HG02884 (cell line): Measurements from ENCODE around the gene KCNJ1.

Source experiments
- ATAC-seq: cut with Tn5 transposase; IDR thresholded peaks from one replicate; pipeline ENCODE4 v1.9.1; 2021; ENCODE audit warnings: mild to moderate bottlenecking, moderate library complexity; ENCODE audit not compliant: unreplicated experiment

The KCNJ1 gene

GRCh38 chr11:128884703-128885338 is 17.7 kb upstream of the KCNJ1 start:
- peak; percentile 80 for ATAC-seq

GRCh38 chr11:128884054-128884453 is 17.0 kb upstream of the KCNJ1 start:
- ATAC-seq: no peak

- ATAC-seq: no peak
Observed at GRCh38 chr11:128882451-128882850, 15.4 kb upstream of the KCNJ1 start.

- no peak for ATAC-seq
Observed at GRCh38 chr11:128881221-128881620, 14.1 kb upstream of the KCNJ1 start.

- no peak for ATAC-seq
Observed at GRCh38 chr11:128879817-128880216, 12.7 kb upstream of the KCNJ1 start.

- no peak for ATAC-seq
Observed at GRCh38 chr11:128878455-128878854, 11.4 kb upstream of the KCNJ1 start.

- ATAC-seq: no peak
Observed at GRCh38 chr11:128877726-128878125, 10.6 kb upstream of the KCNJ1 start.

- ATAC-seq: no peak
Observed at GRCh38 chr11:128876133-128876650, 9.1 kb upstream of the KCNJ1 start.

GRCh38 chr11:128874427-128874826 is 7.3 kb upstream of the KCNJ1 start:
- ATAC-seq: no peak

GRCh38 chr11:128872594-128872993 is 5.5 kb upstream of the KCNJ1 start:
- no peak for ATAC-seq

- ATAC-seq: no peak
Observed at GRCh38 chr11:128872094-128872493, 5.0 kb upstream of the KCNJ1 start.

GRCh38 chr11:128871168-128871610 is 4.1 kb upstream of the KCNJ1 start:
- ATAC-seq: no peak

- ATAC-seq: no peak
Observed at GRCh38 chr11:128868841-128869671, 2.0 kb upstream of the KCNJ1 start.

- ATAC-seq: no peak
Observed at GRCh38 chr11:128865490-128865889, 1.6 kb downstream of the KCNJ1 start.

- no peak for ATAC-seq
Observed at GRCh38 chr11:128862908-128863660, 4.0 kb downstream of the KCNJ1 start.

- no peak for ATAC-seq
Observed at GRCh38 chr11:128862406-128862805, 4.7 kb downstream of the KCNJ1 start.

- no peak for ATAC-seq
Observed at GRCh38 chr11:128860571-128861361, 6.3 kb downstream of the KCNJ1 start.

- peak; percentile 97 for ATAC-seq
Observed at GRCh38 chr11:128859563-128860441, 7.3 kb downstream of the KCNJ1 start.

- ATAC-seq: no peak
Observed at GRCh38 chr11:128857341-128857740, 9.8 kb downstream of the KCNJ1 start.

- no peak for ATAC-seq
Observed at GRCh38 chr11:128856241-128856640, 10.9 kb downstream of the KCNJ1 start.
